ENCODE results near the gene SLC23A2.
"Not testable (repeated sequence)": the region's sequence is repeated elsewhere in the genome, so short reads cannot be mapped to it uniquely, and the experiment has no call there.

SLC23A2 gene

GRCh38 chr20:5008759-5009158, 7.4 kb upstream of the SLC23A2 start:
- no peak for DNase-seq (ENCODE audit: low read depth, low spot score)
- TF ChIP-seq CTCF (IDR thresholded peaks at IDR 0.05; ENCODE audit: low read depth, low read length): no peak
- H3K4me3 ChIP-seq (ENCODE audit: low read depth, low read length): no peak overlapping the region
- in situ Hi-C loops (cut with HindIII; ENCODE audit: low sequenced_read_pairs): no loop called here

GRCh38 chr20:5005326-5005725, 4.0 kb upstream of the SLC23A2 start:
- no peak for TF ChIP-seq CTCF (IDR thresholded peaks at IDR 0.05; ENCODE audit: low read depth, low read length)
- in situ Hi-C loops (cut with HindIII; ENCODE audit: low sequenced_read_pairs): no loop called here
- no peak overlapping the region for H3K4me3 ChIP-seq (ENCODE audit: low read depth, low read length)
- no peak for DNase-seq (ENCODE audit: low read depth, low spot score)

- DNase-seq (ENCODE audit: low read depth, low spot score); in situ Hi-C loops (cut with HindIII; ENCODE audit: low sequenced_read_pairs); H3K4me3 ChIP-seq (ENCODE audit: low read depth, low read length): not testable (repeated sequence)
Observed at GRCh38 chr20:5004825-5005224, 3.5 kb upstream of the SLC23A2 start.

GRCh38 chr20:5003626-5004025, 2.3 kb upstream of the SLC23A2 start:
- TF ChIP-seq CTCF (IDR thresholded peaks at IDR 0.05; ENCODE audit: low read depth, low read length): no peak
- in situ Hi-C loops (cut with HindIII; ENCODE audit: low sequenced_read_pairs): no loop called here
- H3K4me3 ChIP-seq (ENCODE audit: low read depth, low read length): no peak overlapping the region
- DNase-seq (ENCODE audit: low read depth, low spot score): no peak

GRCh38 chr20:5002077-5002413, 735 bp upstream of the SLC23A2 start:
- in situ Hi-C loops (cut with HindIII; ENCODE audit: low sequenced_read_pairs): no loop called here
- no peak for DNase-seq (ENCODE audit: low read depth, low spot score)
- peak overlapping the region; percentile 62 for H3K4me3 ChIP-seq (ENCODE audit: low read depth, low read length)
- no peak for TF ChIP-seq CTCF (IDR thresholded peaks at IDR 0.05; ENCODE audit: low read depth, low read length)

GRCh38 chr20:5000263-5001173, 792 bp downstream of the SLC23A2 start:
- in situ Hi-C loops (cut with HindIII; ENCODE audit: low sequenced_read_pairs): no loop called here
- TF ChIP-seq CTCF (IDR thresholded peaks at IDR 0.05; ENCODE audit: low read depth, low read length): no peak
- no peak for DNase-seq (ENCODE audit: low read depth, low spot score)
- peak overlapping the region; percentile 62 for H3K4me3 ChIP-seq (ENCODE audit: low read depth, low read length)

- no peak overlapping the region for H3K4me3 ChIP-seq (ENCODE audit: low read depth, low read length)
- DNase-seq (ENCODE audit: low read depth, low spot score): no peak
- TF ChIP-seq CTCF (IDR thresholded peaks at IDR 0.05; ENCODE audit: low read depth, low read length): no peak
- in situ Hi-C loops (cut with HindIII; ENCODE audit: low sequenced_read_pairs): no loop called here
Observed at GRCh38 chr20:4999788-5000187, 1.5 kb downstream of the SLC23A2 start.

All from astrocyte of the spinal cord (primary cell).